Ishikawa (cell line): Measurements from ENCODE around the gene TMEM184B.

Experiments used
- CEBPB ChIP-seq: IDR thresholded peaks from 2 replicates; pipeline ENCODE4 v1.6.1; 2012
- CREB1 ChIP-seq: IDR thresholded peaks from 2 replicates; pipeline ENCODE4 v1.6.1; 2012; ENCODE audit warnings: low read depth
- EGR1 ChIP-seq: IDR thresholded peaks from 2 replicates; pipeline ENCODE4 v1.6.1; 2012
- EP300 ChIP-seq: IDR thresholded peaks from 2 replicates; pipeline ENCODE4 v1.6.1; 2012; ENCODE audit warnings: borderline replicate concordance
- FOXM1 ChIP-seq: IDR thresholded peaks from 2 replicates; pipeline ENCODE4 v1.6.1; 2012; ENCODE audit warnings: low read depth, borderline replicate concordance
- MAX ChIP-seq: IDR thresholded peaks from 2 replicates; pipeline ENCODE4 v1.6.1; 2012
- NFIC ChIP-seq: IDR thresholded peaks from 2 replicates; pipeline ENCODE4 v1.6.1; 2012
- RAD21 ChIP-seq: IDR thresholded peaks from 2 replicates; pipeline ENCODE4 v1.6.1; 2012; ENCODE audit warnings: low read depth
- REST ChIP-seq: IDR thresholded peaks from 2 replicates; pipeline ENCODE4 v1.6.1; 2012; ENCODE audit warnings: low read depth, mild to moderate bottlenecking
- TAF1 ChIP-seq: IDR thresholded peaks from 2 replicates; pipeline ENCODE4 v1.6.1; 2012; ENCODE audit warnings: low read depth, mild to moderate bottlenecking
- TCF12 ChIP-seq: IDR thresholded peaks from 2 replicates; pipeline ENCODE4 v1.6.1; 2012; ENCODE audit warnings: low read depth
- TEAD4 ChIP-seq: IDR thresholded peaks from 2 replicates; pipeline ENCODE4 v1.6.1; 2012
- USF1 ChIP-seq: IDR thresholded peaks from 2 replicates; pipeline ENCODE4 v1.6.1; 2012
- YY1 ChIP-seq: IDR thresholded peaks from 2 replicates; pipeline ENCODE4 v1.6.1; 2012; ENCODE audit warnings: low read depth
- ZBTB7A ChIP-seq: IDR thresholded peaks from 2 replicates; pipeline ENCODE4 v1.6.1; 2012; ENCODE audit warnings: low read depth

The TMEM184B gene

GRCh38 chr22:38208551-38208968, 64.2 kb downstream of the TMEM184B start:
- no peak for TF ChIP-seq RAD21
- TF ChIP-seq YY1, result no peak
- TF ChIP-seq USF1, result no peak

- TF ChIP-seq TCF12, result no peak
- TF ChIP-seq TEAD4, result no peak
- TF ChIP-seq EP300, result no peak
- TF ChIP-seq FOXM1, result no peak
- TF ChIP-seq USF1, result no peak
- no peak for TF ChIP-seq NFIC
- no peak for TF ChIP-seq CREB1
- no peak for TF ChIP-seq CEBPB
These were observed 64.8 kb downstream of the TMEM184B start for GRCh38 chr22:38207898-38208432.

- TF ChIP-seq EGR1 (no peak), FOXM1 (no peak), CREB1 (no peak), TCF12 (no peak), RAD21 (no peak), CEBPB (no peak), TAF1 (no peak), REST (no peak), YY1 (no peak), EP300 (no peak), NFIC (no peak), ZBTB7A (no peak), USF1 (no peak), TEAD4 (no peak), MAX (no peak)
These were observed 67.3 kb downstream of the TMEM184B start for GRCh38 chr22:38205261-38206128.

- TF ChIP-seq REST, result no peak
- TF ChIP-seq YY1, result no peak
- no peak for TF ChIP-seq USF1
- no peak for TF ChIP-seq CEBPB
- TF ChIP-seq MAX, result no peak
- no peak for TF ChIP-seq ZBTB7A
- no peak for TF ChIP-seq EGR1
- TF ChIP-seq CREB1, result no peak
- no peak for TF ChIP-seq NFIC
- TF ChIP-seq TAF1, result no peak
- TF ChIP-seq RAD21, result no peak
- TF ChIP-seq FOXM1, result no peak
- TF ChIP-seq TEAD4, result no peak
- no peak for TF ChIP-seq TCF12
- no peak for TF ChIP-seq EP300
These were observed 68.0 kb downstream of the TMEM184B start for GRCh38 chr22:38204784-38205183.

GRCh38 chr22:38203855-38204514, 68.8 kb downstream of the TMEM184B start:
- TF ChIP-seq NFIC (no peak), RAD21 (no peak), TEAD4 (no peak), EGR1 (no peak), YY1 (no peak), REST (no peak), TAF1 (no peak), MAX (no peak), ZBTB7A (no peak), FOXM1 (no peak), USF1 (no peak), TCF12 (no peak), CREB1 (no peak), CEBPB (no peak), EP300 (no peak)
